GM20000 (cell line): Measurements from ENCODE around the gene NFIB.

Source experiments
- DNase-seq: peaks from one replicate; pipeline ENCODE4 v3.0.0; 2012; ENCODE audit warnings: low spot score
- CTCF ChIP-seq: IDR thresholded peaks from 2 replicates; pipeline ENCODE4 v1.5.1; 2012; ENCODE audit warnings: mild to moderate bottlenecking, control low read depth; ENCODE audit errors: extremely low read depth, missing control alignments

The NFIB gene

GRCh38 chr9:14301583-14302021, 12.3 kb downstream of the NFIB start:
- no peak for DNase-seq
- no peak for TF ChIP-seq CTCF

GRCh38 chr9:14301006-14301405, 12.9 kb downstream of the NFIB start:
- TF ChIP-seq CTCF = no peak
- no peak for DNase-seq

- TF ChIP-seq CTCF = no peak
- DNase-seq = no peak
Measured at GRCh38 chr9:14300588-14300987, 13.4 kb downstream of the NFIB start.

- DNase-seq = no peak
- TF ChIP-seq CTCF = no peak
Measured at GRCh38 chr9:14300040-14300439, 13.9 kb downstream of the NFIB start.

- TF ChIP-seq CTCF = no peak
- no peak for DNase-seq
Measured at GRCh38 chr9:14298601-14299022, 15.3 kb downstream of the NFIB start.

- DNase-seq = no peak
- TF ChIP-seq CTCF = no peak
Measured at GRCh38 chr9:14296495-14297113, 17.3 kb downstream of the NFIB start.

GRCh38 chr9:14294659-14295058, 19.3 kb downstream of the NFIB start:
- no peak for DNase-seq
- TF ChIP-seq CTCF = no peak
